CD4-positive, alpha-beta T cell (primary cell): ENCODE measurements around the gene MLLT6. TPM values are rescaled to one million over a fixed set of nuclear protein-coding genes. Genes with fewer than 3 reads are reported as not detected.
A peak's percentile ranks its signal among the peaks of the same experiment; 100 is the strongest.

ENCODE experiments used
- ATAC-seq: fragments of 200-7000 bp; cut with Tn5 transposase; one replicate; pipeline ENCODE4 v1.10.0; 2022; ENCODE audit warnings: mild to moderate bottlenecking; ENCODE audit not compliant: poor library complexity
- CTCF ChIA-PET: fragments of 350-600 bp; sonication (Branson Sonifier 250); formaldehyde crosslinking; loops from one replicate; lab custom pipeline; 2021; ENCODE audit warnings: antibody characterized with exemption, inconsistent platforms; lab: Charles Lee
- POLR2A ChIA-PET: fragments of 350-600 bp; sonication (Branson Sonifier 250); formaldehyde crosslinking; loops from one replicate; lab custom pipeline; 2021; ENCODE audit warnings: antibody characterized with exemption, inconsistent platforms; lab: Charles Lee
- DNase-seq, 14 experiments: peaks; one replicate each; pipeline ENCODE4 v3.0.0-alpha.2; 2013 to 2020; ENCODE audit warnings: mixed read lengths in 2 of 14
- H3K27ac ChIP-seq, 2 donors: one replicate each; pipeline versions ENCODE4 v1.5.1 to v1.7.0; 2013; ENCODE audit warnings: low read length in 2 of 2, low read depth in 1 of 2, mild to moderate bottlenecking in 1 of 2
- H3K27me3 ChIP-seq, 2 experiments: 1 replicate in 1 of 2; 2 replicates in 1 of 2; pipeline versions ENCODE4 v1.6.1 to v1.7.0; 2013; ENCODE audit warnings: low read length in 2 of 2, control low read depth in 1 of 2, mild to moderate bottlenecking in 1 of 2, moderate library complexity in 1 of 2; ENCODE audit not compliant: insufficient read depth in 2 of 2, control insufficient read depth in 1 of 2
- H3K36me3 ChIP-seq: one replicate; pipeline ENCODE4 v1.6.1; 2013; ENCODE audit warnings: low read length, control low read depth; ENCODE audit not compliant: insufficient read depth
- H3K4me1 ChIP-seq: one replicate; pipeline ENCODE4 v1.6.1; 2013; ENCODE audit warnings: low read length, control low read depth; ENCODE audit not compliant: insufficient read depth
- H3K4me3 ChIP-seq: one replicate; pipeline ENCODE4 v1.5.1; 2013; ENCODE audit warnings: mild to moderate bottlenecking, low read length, moderate library complexity
- H3K9me3 ChIP-seq, 2 experiments: 1 replicate in 1 of 2; 2 replicates in 1 of 2; pipeline versions ENCODE4 v1.6.1 to v1.7.0; 2013; ENCODE audit warnings: low read length in 2 of 2, mild to moderate bottlenecking in 2 of 2, control low read depth in 1 of 2, moderate library complexity in 1 of 2; ENCODE audit not compliant: control insufficient read depth in 1 of 2, insufficient read depth in 1 of 2
- H3K27ac Mint-ChIP-seq: one replicate; pipeline ENCODE4 v1.8.0; 2020; ENCODE audit warnings: mixed read lengths
- H3K27me3 Mint-ChIP-seq: one replicate; pipeline ENCODE4 v1.8.0; 2021; ENCODE audit warnings: mixed read lengths
- H3K36me3 Mint-ChIP-seq: one replicate; pipeline ENCODE4 v1.8.0; 2021; ENCODE audit warnings: low read depth, mixed read lengths
- H3K4me1 Mint-ChIP-seq: one replicate; pipeline ENCODE4 v1.8.0; 2021; ENCODE audit warnings: low read depth, mixed read lengths
- H3K4me3 Mint-ChIP-seq: one replicate; pipeline ENCODE4 v1.8.0; 2020; ENCODE audit warnings: mild to moderate bottlenecking, mixed read lengths
- H3K9me3 Mint-ChIP-seq: one replicate; pipeline ENCODE4 v1.8.0; 2020; ENCODE audit warnings: mixed read lengths
- CTCF ChIP-seq: fragments of 200-600 bp; IDR thresholded peaks from one replicate; pipeline ENCODE4 v1.8.0; 2022; ENCODE audit warnings: antibody characterized with exemption, mild to moderate bottlenecking
- intact Hi-C, 2 experiments: fragments of 100-400 bp; cut with DNase I in 1 of 2; cut with micrococcal nuclease in 1 of 2; formaldehyde crosslinking; loops; one replicate each; pipeline versions ENCODE4 v1.15.1 to v1.9.0; 2023 to 2025; cut with DNase I, micrococcal nuclease
- total RNA-seq, 174 experiments: library from RNA in 2 of 174; stranded (reverse) in 2 of 174; gene quantifications; one replicate each; pipeline ENCODE4 v1.2.3 and lab custom pipeline; 2021 to 2026

Gene MLLT6
- total RNA-seq, 2 experiments from 2014 or later, result 321 to 324 TPM

GRCh38 chr17:38660097-38661025 lies 44.7 kb upstream of the MLLT6 start:
- ChIA-PET CTCF (no interaction called here), POLR2A (no interaction called here)
- Histone ChIP-seq H3K4me3 (no peak overlapping the region), H3K36me3 (no peaks in the 10 kb centered on the region), H3K9me3 (no peaks in the 10 kb centered on the region), H3K4me1 (no peaks in the 10 kb centered on the region), H3K27me3 (peaks cover 4 to 10% of the 10 kb centered on the region in 2 experiments), H3K27ac (no peak overlapping the region)
- no peak for TF ChIP-seq CTCF
- Mint-ChIP-seq H3K27ac (no peak overlapping the region), H3K27me3 (peaks cover 48% of the 10 kb centered on the region), H3K9me3 (no peaks in the 10 kb centered on the region), H3K4me3 (no peak overlapping the region), H3K36me3 (no peaks in the 10 kb centered on the region), H3K4me1 (peaks cover 6% of the 10 kb centered on the region)
- intact Hi-C loops, result no loop called here
- no peak for ATAC-seq
- no peak for DNase-seq

DNA sequence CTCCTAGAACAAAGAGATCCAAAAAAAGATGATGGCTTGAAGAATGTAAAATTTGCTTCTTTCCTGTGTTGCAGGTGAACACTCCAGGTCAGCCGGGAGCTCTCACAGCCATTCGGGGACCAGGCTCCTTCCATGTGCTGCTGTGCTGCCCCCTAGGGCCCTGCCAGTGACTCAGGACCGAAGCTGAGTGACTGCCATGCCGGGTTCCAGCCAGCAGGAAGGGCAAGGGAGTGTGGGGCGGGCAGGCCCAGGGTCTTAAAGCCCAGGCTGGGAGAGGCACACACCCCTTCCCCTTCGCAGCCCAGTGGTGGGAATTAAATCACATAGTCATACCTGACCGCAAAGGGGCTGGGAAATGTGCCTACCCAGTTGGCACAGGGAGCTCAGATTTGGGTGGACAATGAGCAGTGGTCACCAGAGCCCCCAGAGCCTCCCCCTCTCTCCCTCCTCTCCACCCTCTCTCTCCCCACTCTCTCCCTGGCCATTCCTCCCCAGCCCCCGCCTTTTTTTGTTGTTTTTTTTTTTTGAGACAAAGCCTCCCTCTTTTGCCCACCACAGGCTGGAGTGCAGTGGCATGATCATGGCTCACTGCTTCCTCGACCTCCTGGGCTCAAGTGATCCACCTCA lies 41.8 kb upstream of the MLLT6 start:
- Mint-ChIP-seq H3K27ac (no peak overlapping the region), H3K36me3 (no peaks in the 10 kb centered on the region), H3K4me1 (peaks cover 6% of the 10 kb centered on the region), H3K27me3 (peaks cover 43% of the 10 kb centered on the region), H3K9me3 (no peaks in the 10 kb centered on the region), H3K4me3 (no peak overlapping the region)
- peak; percentile 43 for ATAC-seq
- Histone ChIP-seq H3K27ac (no peak overlapping the region), H3K4me1 (no peaks in the 10 kb centered on the region), H3K27me3 (peaks cover 4 to 8% of the 10 kb centered on the region in 2 experiments), H3K36me3 (no peaks in the 10 kb centered on the region), H3K4me3 (no peak overlapping the region), H3K9me3 (no peaks in the 10 kb centered on the region)
- POLR2A ChIA-PET, result interaction anchor here (1.1 kb wide), 1 partner anchor 105 kb away, joined by 3 read pairs; no protein-coding TSS in a partner anchor
- intact Hi-C loops, result no loop called here
- DNase-seq, result peak in 8 of 14 experiments; percentile 15 to 61 (median 30)
- CTCF ChIA-PET, result interaction anchor here (0.6 to 1.5 kb wide), 6 partner anchors 9 to 215 kb away, joined by 3 to 5 read pairs (median 4); no protein-coding TSS in a partner anchor
- peak; percentile 34 for TF ChIP-seq CTCF

GRCh38 chr17:38663964-38664644 lies 41.0 kb upstream of the MLLT6 start:
- no peak for ATAC-seq

More at GRCh38 chr17:38663964-38664644, 41.0 kb upstream of the MLLT6 start:
- Histone ChIP-seq H3K27ac (no peak overlapping the region), H3K4me3 (no peak overlapping the region), H3K36me3 (no peaks in the 10 kb centered on the region), H3K4me1 (no peaks in the 10 kb centered on the region), H3K9me3 (no peaks in the 10 kb centered on the region), H3K27me3 (peaks cover 12 to 13% of the 10 kb centered on the region in 2 experiments)
- ChIA-PET CTCF (interaction anchor here (0.6 to 6.7 kb wide), 5 partner anchors 71 to 215 kb away, joined by 3 to 56 read pairs (median 4); no protein-coding TSS in a partner anchor), POLR2A (no interaction called here)
- intact Hi-C loops, result no loop called here
- no peak overlapping the region for H3K27ac Mint-ChIP-seq
- no peak for TF ChIP-seq CTCF
- no peak for DNase-seq
- H3K9me3 Mint-ChIP-seq, result no peaks in the 10 kb centered on the region
- H3K4me3 Mint-ChIP-seq, result no peak overlapping the region
- H3K4me1 Mint-ChIP-seq, result no peaks in the 10 kb centered on the region
- H3K36me3 Mint-ChIP-seq, result no peaks in the 10 kb centered on the region
- H3K27me3 Mint-ChIP-seq, result peaks cover 43% of the 10 kb centered on the region
